GM21528 (cell line): ENCODE measurements around the gene LIPK.

ENCODE experiments used
- ATAC-seq: cut with Tn5 transposase; IDR thresholded peaks from one replicate; pipeline ENCODE4 v1.9.1; 2021; ENCODE audit warnings: mild to moderate bottlenecking, moderate library complexity; ENCODE audit not compliant: unreplicated experiment, low FRiP score

The LIPK gene

GRCh38 chr10:88781206-88781605 lies 75.2 kb downstream of the LIPK start:
- ATAC-seq: no peak

GRCh38 chr10:88782222-88782621 lies 76.2 kb downstream of the LIPK start:
- ATAC-seq: no peak

GRCh38 chr10:88783724-88784123 lies 77.7 kb downstream of the LIPK start:
- no peak for ATAC-seq

GRCh38 chr10:88786032-88786770 lies 80.2 kb downstream of the LIPK start:
- no peak for ATAC-seq

DNA sequence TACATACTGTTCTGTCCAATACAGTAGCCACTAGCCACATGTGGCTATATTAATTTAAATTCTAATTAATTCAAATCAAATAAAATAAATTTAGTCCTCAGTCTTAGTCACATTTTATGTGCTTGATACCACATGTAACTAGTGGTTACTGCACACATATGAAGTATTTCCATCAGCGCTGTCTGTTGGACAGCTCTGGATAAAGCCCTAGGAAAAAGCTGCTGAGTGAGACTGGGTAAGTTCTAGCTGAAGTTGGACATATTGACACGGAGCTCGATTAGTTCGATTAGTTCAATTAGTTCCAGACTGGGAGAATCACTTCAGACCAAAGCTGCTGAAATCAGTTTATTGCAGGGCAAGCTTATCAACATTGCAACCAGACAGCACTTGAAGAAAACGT lies 81.4 kb downstream of the LIPK start:
- ATAC-seq: no peak

DNA sequence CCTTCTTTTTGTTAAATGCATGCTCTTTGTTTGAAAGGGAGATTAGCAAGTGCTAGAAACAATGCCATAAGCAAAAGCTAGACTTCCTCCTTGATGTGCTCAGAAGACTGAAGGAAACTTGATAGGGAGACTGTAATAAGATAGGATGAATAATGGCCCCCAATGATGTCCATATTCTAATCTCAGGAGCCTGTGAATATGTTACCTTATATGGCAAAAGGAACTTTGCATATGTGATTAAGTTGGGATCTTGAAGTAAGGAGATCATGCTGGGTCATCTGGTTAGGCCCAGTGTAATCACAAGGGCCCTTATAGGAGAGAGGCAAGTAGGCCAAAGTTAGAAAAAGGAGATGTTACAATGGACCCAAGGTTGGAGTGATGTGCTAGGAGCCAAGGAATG lies 82.9 kb downstream of the LIPK start:
- no peak for ATAC-seq

GRCh38 chr10:88791924-88792323 lies 85.9 kb downstream of the LIPK start:
- ATAC-seq: no peak

GRCh38 chr10:88792661-88793060 lies 86.6 kb downstream of the LIPK start:
- ATAC-seq: no peak

- no peak for ATAC-seq
Observed at GRCh38 chr10:88793712-88794299, 87.8 kb downstream of the LIPK start.

DNA sequence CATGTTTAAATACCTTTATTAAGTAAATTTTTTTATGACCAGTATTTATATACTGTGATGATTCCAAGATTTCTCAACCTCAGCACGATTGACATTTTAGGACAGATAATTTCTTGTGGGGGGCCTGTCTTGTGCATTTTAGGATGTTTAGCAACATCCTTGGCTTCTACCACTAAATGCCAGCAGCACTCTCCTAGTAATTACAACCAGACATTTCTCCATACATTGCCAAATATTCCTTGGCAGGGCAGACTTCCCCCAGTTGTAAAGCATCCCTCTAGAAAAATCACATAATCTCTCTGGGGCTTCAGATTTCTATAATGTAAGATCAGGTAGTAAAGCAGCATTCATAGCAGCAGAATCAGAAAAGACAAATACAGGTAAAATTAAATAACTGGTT lies 88.7 kb downstream of the LIPK start:
- no peak for ATAC-seq

GRCh38 chr10:88800152-88801125 lies 94.4 kb downstream of the LIPK start:
- no peak for ATAC-seq
